NCI-H510A treated with DMSO at 0.1 percent for 48 hours (cell line): Measurements from ENCODE around the gene RAD21L1.
"Not testable (repeated sequence)": the region's sequence is repeated elsewhere in the genome, so short reads cannot be mapped to it uniquely, and the experiment has no call there.

Experiments
- DNase-seq: peaks from one replicate; lab custom pipeline; 2025; lab: John Stamatoyannopoulos, UW

RAD21L1 gene

GRCh38 chr20:1225263-1225782 is 521 bp upstream of the RAD21L1 start:
- DNase-seq = peak; percentile 42

- no peak for DNase-seq
Observed at GRCh38 chr20:1229541-1229940, 3.7 kb downstream of the RAD21L1 start.

- no peak for DNase-seq
Observed at GRCh38 chr20:1232286-1233111, 6.7 kb downstream of the RAD21L1 start.

GRCh38 chr20:1240549-1240948 is 14.7 kb downstream of the RAD21L1 start:
- no peak for DNase-seq

GRCh38 chr20:1241456-1241855 is 15.6 kb downstream of the RAD21L1 start:
- DNase-seq = no peak

GRCh38 chr20:1242099-1242498 is 16.3 kb downstream of the RAD21L1 start:
- DNase-seq = no peak

GRCh38 chr20:1242530-1242929 is 16.7 kb downstream of the RAD21L1 start:
- DNase-seq = no peak

GRCh38 chr20:1245578-1245977 is 19.7 kb downstream of the RAD21L1 start:
- DNase-seq = no peak

GRCh38 chr20:1247689-1248088 is 21.8 kb downstream of the RAD21L1 start:
- DNase-seq = no peak

- not testable (repeated sequence) for DNase-seq
Observed at GRCh38 chr20:1250282-1250681, 24.4 kb downstream of the RAD21L1 start.

- DNase-seq = no peak
Observed at GRCh38 chr20:1252416-1252815, 26.6 kb downstream of the RAD21L1 start.

- DNase-seq = no peak
Observed at GRCh38 chr20:1254254-1254653, 28.4 kb downstream of the RAD21L1 start.

- DNase-seq = no peak
Observed at GRCh38 chr20:1255675-1256074, 29.8 kb downstream of the RAD21L1 start.

GRCh38 chr20:1263853-1264252 is 38.0 kb downstream of the RAD21L1 start:
- no peak for DNase-seq

GRCh38 chr20:1264727-1265126 is 38.9 kb downstream of the RAD21L1 start:
- no peak for DNase-seq

- no peak for DNase-seq
Observed at GRCh38 chr20:1265226-1265915, 39.5 kb downstream of the RAD21L1 start.

- DNase-seq = no peak
Observed at GRCh38 chr20:1265916-1266166, 40.0 kb downstream of the RAD21L1 start.

GRCh38 chr20:1266167-1266973 is 40.5 kb downstream of the RAD21L1 start, which contains the start of gene SNPH:
Gene SNPH, plus strand, starts transcription at chr20:1266294. Its CDS starts 29,946 bp downstream, at chr20:1296240.
- peak; percentile 68 for DNase-seq

- DNase-seq = no peak
Observed at GRCh38 chr20:1267161-1267560, 41.3 kb downstream of the RAD21L1 start.

- DNase-seq = no peak
Observed at GRCh38 chr20:1267809-1268374, 42.0 kb downstream of the RAD21L1 start.

- no peak for DNase-seq
Observed at GRCh38 chr20:1269235-1269634, 43.4 kb downstream of the RAD21L1 start.

- DNase-seq = no peak
Observed at GRCh38 chr20:1269850-1270249, 44.0 kb downstream of the RAD21L1 start.
